Effector memory CD4-positive, alpha-beta T cell (primary cell): ENCODE data around the gene FRS3.

Experiments
- DNase-seq, 3 donors: peaks; one replicate each; pipeline ENCODE4 v3.0.0-alpha.2; 2020
- H3K27ac ChIP-seq: 2 replicates; pipeline ENCODE4 v1.7.0; 2013; ENCODE audit warnings: mild to moderate bottlenecking, low read length, moderate library complexity; ENCODE audit not compliant: insufficient read depth, poor library complexity, severe bottlenecking
- H3K27me3 ChIP-seq: replicated peaks from 2 replicates; pipeline ENCODE4 v1.7.0; 2013; ENCODE audit warnings: mild to moderate bottlenecking, low read length; ENCODE audit not compliant: insufficient read depth, control insufficient read depth, poor library complexity, severe bottlenecking
- H3K36me3 ChIP-seq: 2 replicates; pipeline ENCODE4 v1.7.0; 2013; ENCODE audit warnings: mild to moderate bottlenecking, low read length, moderate library complexity; ENCODE audit not compliant: control insufficient read depth, insufficient read depth
- H3K4me1 ChIP-seq: 2 replicates; pipeline ENCODE4 v1.7.0; 2013; ENCODE audit warnings: low read length, mild to moderate bottlenecking; ENCODE audit not compliant: control insufficient read depth, insufficient read depth, poor library complexity, severe bottlenecking
- H3K4me3 ChIP-seq: 2 replicates; pipeline ENCODE4 v1.7.0; 2013; ENCODE audit warnings: low read length, low read depth, mild to moderate bottlenecking; ENCODE audit not compliant: insufficient read depth, poor library complexity, severe bottlenecking
- H3K9me3 ChIP-seq: 2 replicates; pipeline ENCODE4 v1.7.0; 2013; ENCODE audit warnings: mild to moderate bottlenecking, low read length, moderate library complexity; ENCODE audit not compliant: control insufficient read depth

The FRS3 gene

DNA sequence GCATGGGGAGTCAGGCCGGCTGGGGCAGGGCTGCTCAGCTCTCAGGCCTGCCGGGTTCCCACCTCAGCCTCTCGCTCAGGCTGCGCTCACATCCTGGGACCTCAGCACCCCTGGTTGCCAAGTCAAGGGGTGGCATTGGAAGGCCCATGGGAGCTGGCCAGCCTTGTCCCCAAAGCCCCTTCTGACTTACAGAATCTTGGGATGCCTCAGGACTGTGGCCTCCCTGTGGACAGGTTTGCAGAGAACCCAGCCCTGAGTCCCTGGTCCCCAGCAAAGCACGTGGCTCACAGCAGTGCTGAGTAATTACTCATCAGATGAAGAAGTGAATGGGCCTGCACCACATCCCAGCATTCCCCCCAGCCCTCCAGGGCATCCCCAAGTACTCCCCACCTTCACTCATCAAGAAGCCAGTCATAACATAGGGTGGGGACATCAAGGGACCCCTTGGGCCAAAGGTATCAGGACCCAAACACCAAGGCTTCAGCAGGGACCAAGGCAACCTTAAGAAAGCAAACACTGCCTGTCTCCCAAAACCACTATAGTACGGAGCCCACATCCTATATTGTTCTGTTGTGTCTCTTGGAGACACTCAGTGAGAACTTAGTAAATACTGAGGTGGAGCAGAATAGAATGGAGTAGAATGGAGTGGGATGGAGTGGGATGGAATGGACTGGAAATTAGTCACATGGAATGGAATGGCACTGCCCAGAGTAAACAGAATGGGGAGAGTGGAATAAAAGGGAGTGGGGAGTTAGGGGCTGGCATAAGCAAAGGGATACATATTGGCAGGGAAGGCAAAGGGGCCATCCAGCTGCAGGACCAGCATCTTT, 36.1 kb downstream of the FRS3 start:
- no peaks in the 10 kb centered on the region for H3K27me3 ChIP-seq
- H3K4me3 ChIP-seq, result no peak overlapping the region
- H3K9me3 ChIP-seq, result no peaks in the 10 kb centered on the region
- H3K36me3 ChIP-seq, result no peaks in the 10 kb centered on the region
- no peaks in the 10 kb centered on the region for H3K4me1 ChIP-seq
- no peak for DNase-seq
- no peak overlapping the region for H3K27ac ChIP-seq

DNA sequence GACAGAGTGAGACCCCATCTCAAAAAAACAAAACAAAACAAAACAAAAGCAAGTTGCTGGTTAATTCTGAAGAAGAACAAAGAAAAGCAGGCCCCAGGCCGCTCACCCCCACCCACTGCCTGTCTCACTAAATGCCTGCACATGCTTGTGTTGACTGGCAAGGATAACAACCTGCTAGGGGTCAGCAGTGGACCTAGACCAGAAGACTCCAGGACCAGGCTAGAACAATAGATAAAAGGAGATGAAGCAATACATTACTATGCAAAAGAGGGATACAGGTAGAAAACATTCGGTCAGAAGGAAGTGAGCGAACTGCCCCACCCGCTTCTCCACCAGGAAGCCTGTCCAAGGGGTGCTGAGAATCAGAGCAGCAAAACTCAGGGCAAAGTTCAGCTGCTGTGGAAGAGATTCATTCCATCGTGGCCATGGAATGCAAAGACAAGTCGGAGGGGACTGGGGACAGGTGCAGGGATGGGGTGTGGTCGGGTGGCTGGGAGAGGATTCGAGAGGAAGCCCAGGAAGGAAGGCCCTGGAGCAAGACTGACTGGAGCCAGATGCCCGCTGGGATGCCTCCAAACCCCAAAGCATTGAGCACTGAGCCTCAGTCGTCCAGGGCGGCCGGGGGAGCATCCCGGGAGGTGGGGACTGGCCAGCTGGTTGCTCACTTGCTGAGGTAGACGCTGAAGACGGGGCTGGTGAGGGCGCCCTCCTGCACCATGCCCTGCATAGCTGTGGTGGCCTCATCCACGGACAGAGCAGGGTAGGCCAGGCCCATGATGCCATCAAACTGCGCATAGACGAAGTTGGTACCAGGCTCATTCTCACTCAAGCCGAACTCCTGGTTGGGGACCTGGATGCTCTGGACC, 37.8 kb downstream of the FRS3 start:
- Histone ChIP-seq H3K36me3 (no peaks in the 10 kb centered on the region), H3K4me1 (no peaks in the 10 kb centered on the region), H3K4me3 (no peak overlapping the region), H3K9me3 (no peaks in the 10 kb centered on the region), H3K27ac (no peak overlapping the region), H3K27me3 (no peaks in the 10 kb centered on the region)
- no peak for DNase-seq

DNA sequence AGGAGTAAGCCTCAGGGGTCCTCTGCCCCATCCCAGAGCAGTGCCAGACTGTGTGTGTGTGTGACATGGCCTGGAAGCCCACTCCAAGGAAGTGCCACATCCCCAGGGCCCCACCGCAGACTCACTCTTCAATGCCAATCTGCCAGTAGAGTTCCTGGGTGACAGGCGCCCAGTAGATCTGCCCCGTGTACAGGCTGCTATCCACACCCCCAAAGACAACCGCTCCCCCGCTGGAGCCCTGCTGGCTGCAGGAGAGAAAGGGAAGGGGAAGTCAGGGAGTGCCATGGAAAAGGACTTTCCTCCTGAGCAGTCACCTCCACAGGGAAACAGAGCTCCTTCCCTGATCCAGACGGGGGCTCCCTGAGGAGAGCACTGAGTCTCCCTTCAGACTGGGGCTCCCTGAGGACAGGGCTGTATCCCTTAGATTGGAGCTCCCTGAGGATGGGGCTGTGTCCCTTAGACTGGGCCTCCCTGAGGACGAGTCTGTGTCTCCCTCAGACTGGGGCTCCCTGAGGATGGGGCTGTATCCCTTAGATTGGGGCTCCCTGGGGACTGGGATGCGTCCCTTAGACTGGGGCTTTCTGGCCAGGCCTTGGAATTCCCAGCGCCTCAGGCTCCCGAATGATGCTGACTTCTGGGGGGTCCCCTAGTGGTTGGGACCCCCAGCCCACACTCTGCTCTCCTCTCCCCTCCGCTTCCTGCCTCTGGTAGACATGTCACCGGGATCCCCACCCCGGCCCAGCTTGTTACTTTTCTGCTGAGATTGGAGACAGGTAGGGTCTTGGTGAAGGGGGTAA, 39.1 kb downstream of the FRS3 start:
- DNase-seq, result no peak
- Histone ChIP-seq H3K27me3 (no peaks in the 10 kb centered on the region), H3K4me1 (no peaks in the 10 kb centered on the region), H3K9me3 (no peaks in the 10 kb centered on the region), H3K27ac (no peak overlapping the region), H3K4me3 (no peak overlapping the region), H3K36me3 (no peaks in the 10 kb centered on the region)

DNA sequence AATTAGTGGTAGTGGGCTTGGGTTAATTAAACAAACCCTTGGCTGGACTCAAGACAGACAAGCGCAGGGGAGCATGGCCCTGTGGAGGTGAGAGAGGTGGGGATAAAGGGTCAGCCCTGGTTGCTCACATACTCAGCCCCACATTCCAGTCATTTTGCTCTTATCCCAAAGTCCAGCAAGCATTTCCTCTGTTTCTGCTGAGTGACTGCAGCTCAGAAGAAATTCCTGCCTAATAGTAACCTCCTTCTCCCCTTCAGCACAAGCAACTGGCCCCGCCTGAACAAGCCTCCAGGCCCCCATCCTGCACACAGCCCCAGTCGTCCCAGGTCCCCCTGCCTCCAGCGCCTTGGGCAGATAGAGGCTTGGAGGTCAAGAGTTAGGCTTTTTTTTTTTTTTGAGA, 40.7 kb downstream of the FRS3 start:
- Histone ChIP-seq H3K27me3 (no peaks in the 10 kb centered on the region), H3K27ac (no peak overlapping the region), H3K4me1 (peaks cover under 1% of the 10 kb centered on the region), H3K4me3 (no peak overlapping the region), H3K36me3 (no peaks in the 10 kb centered on the region), H3K9me3 (no peaks in the 10 kb centered on the region)
- DNase-seq, result no peak

DNA sequence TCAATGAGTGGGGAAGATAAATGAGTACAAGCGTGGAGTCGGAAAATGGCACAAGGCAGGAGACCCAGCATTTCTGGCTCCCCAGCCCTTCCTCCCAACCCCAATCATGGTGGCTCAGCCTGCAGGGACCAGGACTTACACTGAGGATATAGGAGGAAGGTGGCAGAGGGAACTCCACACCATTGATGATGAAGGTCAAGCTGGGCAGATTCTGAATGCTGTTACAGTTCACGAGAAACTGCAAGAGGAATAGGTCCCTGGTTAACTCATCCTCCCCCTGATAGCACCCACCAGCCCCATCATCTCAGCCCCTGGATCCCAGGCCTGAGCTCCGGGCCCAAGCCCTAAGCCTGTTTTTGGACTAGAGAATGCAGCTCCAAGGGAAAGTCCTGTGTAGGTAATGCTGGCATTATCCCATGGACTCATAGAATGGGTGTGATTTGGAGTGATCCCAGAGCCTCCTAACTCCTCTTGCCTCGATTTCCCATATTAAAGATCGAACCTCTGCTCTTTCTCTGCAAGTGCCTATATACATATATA, 42.0 kb downstream of the FRS3 start:
- H3K36me3 ChIP-seq, result no peaks in the 10 kb centered on the region
- no peak overlapping the region for H3K27ac ChIP-seq
- no peaks in the 10 kb centered on the region for H3K27me3 ChIP-seq
- H3K9me3 ChIP-seq, result no peaks in the 10 kb centered on the region
- no peak overlapping the region for H3K4me3 ChIP-seq
- no peak for DNase-seq
- peaks cover 13% of the 10 kb centered on the region for H3K4me1 ChIP-seq

DNA sequence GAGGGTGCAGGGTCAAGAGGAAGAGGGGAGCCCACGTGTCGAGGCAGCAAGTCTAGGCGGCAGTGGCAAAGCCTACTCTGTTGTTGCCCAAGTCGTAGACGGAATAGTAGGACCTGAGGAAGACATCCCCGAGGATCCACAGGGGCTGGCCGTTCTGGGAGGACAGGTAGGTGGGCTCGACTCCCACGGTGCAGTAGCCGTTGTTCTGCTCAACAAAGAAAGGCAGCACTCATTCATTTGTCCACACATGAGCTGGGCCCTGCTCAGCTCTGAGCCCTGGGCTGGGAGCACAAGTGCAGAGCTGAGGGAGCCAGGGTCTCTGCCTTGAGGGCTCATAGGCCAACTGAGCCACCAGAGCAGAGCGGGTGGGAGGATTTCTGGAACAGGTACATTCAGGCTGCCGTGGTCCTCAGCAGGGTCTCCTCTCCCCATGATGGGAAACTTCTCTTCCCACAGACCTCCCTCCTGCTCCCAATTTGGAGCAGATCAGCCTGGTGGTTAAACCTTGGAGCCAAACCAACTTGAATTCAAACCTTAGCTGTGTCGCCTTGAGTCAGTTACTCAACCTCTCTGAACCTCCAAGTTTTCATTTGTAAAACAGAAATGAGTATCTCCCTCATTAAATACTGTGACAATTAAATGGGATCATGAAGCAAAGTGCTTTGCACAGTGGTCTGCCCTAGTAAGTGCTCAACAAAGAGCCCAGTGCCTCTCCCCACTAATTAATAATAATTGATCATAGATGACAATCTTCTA, 42.7 kb downstream of the FRS3 start:
- Histone ChIP-seq H3K9me3 (no peaks in the 10 kb centered on the region), H3K4me3 (no peak overlapping the region), H3K27ac (no peak overlapping the region), H3K36me3 (no peaks in the 10 kb centered on the region), H3K4me1 (peaks cover 18% of the 10 kb centered on the region), H3K27me3 (no peaks in the 10 kb centered on the region)
- no peak for DNase-seq

DNA sequence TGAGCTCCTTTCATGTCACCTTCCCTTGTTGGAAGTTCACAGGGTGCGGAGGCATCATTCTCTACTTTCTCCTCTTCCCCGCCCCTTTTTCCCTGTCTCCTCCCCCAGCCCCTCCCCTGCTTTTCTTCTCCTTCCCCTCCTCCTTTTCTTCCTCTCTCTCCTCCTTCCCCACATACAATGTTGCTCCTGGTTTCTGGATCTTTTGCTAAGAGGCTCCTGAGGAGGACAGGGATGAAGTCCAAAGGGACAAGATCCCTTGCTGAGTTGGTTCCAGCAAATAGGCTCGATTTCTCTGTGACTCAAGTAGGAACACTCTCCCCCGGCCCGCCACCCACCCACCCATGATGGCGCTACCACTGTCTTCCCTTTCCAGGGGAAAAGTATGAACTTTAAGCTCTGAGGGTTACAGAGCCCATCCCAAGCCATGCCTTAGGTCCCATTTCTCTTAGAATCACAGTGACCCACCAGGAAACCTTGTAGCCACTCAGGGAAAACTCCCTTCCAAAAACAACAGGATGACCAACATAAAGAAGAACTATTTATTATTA, 43.4 kb downstream of the FRS3 start:
- Histone ChIP-seq H3K27me3 (no peaks in the 10 kb centered on the region), H3K36me3 (no peaks in the 10 kb centered on the region), H3K4me3 (no peak overlapping the region), H3K9me3 (no peaks in the 10 kb centered on the region), H3K27ac (no peak overlapping the region), H3K4me1 (peaks cover 20% of the 10 kb centered on the region)
- DNase-seq, result no peak

DNA sequence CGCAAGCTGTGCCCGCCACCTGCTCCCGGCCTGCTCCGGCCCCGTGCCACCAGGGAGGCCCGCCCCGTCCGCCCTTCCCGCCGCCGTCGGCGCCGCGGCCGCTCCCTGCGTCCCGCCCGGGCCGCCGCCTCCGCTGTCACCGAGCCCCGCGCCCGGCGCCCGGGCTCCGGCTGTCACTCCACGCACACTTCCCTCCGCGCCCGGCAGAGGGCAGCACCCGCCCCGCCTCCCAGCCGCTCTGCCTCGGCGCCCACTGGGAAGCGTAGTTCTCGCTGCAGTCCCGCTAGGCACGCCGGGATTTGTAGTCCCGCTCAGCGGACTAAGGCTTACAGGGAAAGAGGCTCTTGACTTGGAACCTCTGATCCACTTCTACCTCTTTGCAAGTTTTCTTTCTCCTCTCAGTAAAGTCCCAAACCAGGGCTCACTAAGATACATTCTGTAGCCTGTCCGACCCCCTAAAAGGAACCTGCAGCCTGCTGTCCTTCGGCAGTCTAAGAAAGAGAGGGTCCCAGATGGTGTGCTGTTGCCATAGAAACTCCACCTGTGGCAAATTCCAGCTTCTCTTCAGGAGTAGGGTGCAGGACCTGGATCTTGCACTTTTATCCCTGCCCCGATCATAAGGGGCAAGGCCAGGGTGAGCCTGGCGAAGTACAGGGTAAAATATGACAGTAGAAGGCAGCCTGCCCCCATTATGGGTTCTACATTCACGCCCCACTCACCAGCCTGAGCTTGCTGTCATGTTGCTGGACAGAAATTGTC, 44.1 kb downstream of the FRS3 start, which contains the start of gene TFEB:
TFEB (minus strand) TSS at position 182 of the 759 bp plus-strand sequence. CDS start 44,395 bp downstream, outside the sequence.
- peak; percentile 80 to 87 (median 83) for DNase-seq
- no peaks in the 10 kb centered on the region for H3K36me3 ChIP-seq
- H3K4me3 ChIP-seq, result peak within 1 kb of the TSS; percentile 78
- H3K27me3 ChIP-seq, result no peaks in the 10 kb centered on the region
- no peaks in the 10 kb centered on the region for H3K9me3 ChIP-seq
- peak within 1 kb of the TSS; percentile 84 for H3K27ac ChIP-seq
- peaks cover 25% of the 10 kb centered on the region for H3K4me1 ChIP-seq
